Left hindlimb (tissue), 1 donor: ENCODE data around the gene FCHO2.

ENCODE experiments used
- DNase-seq: peaks from one replicate; pipeline ENCODE4 v3.0.0-alpha.2; 2018

Gene FCHO2

DNA sequence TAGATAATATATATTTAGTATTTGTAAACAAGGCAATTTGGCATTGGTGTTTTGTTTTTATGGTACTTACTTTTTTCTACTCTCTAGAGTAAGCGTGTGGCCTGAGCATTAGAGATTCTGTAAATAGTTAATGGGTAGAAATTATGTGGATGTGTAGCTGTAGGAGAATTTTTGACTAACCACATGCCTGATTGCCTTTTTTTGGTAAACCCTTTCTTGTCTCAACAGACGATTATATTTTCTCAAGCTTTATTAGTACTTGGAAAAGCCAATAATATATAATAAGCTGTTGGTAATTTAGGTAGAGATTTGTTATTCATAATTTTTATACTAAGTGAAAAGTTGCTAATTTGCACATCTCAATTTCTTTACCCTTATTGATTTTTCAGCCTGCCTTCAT, 76.8 kb downstream of the FCHO2 start:
- DNase-seq = no peak

DNA sequence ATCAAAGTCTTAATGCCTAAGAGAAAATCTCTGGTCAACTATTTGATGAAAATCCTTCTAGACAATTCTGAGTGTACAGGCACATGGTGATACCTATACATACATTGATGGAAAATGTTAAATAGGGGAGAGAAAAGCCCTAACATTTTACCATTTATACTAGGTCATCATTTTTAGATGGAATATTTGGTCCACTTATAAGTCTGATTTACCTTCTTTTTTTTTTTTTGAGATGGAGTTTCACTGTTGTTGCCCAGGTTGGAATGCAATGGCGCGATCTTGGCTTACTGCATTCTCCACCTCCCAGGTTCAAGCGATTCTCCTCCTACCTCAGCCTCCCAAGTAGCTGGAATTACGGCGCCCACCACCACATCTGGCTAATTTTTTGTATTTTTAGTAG, 81.7 kb downstream of the FCHO2 start:
- DNase-seq = no peak

DNA sequence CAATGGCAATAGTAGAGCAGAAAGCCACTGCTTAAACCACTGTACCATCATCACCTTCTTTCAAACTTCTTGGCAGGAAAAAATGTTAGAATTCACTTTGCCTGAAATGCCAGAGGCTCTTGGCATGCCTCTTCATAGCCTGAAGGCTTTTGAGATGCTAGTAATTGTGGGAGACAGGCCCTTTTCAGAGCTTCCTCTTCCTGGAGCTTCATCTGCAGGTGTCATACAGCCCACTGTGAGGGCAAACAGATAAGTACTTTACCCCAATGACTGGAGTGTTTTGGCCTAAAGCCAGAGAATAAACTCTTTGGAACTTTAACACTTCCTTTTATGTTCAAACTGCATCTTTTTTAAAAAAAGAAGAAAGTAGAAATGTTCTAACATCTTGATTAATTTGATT, 83.2 kb downstream of the FCHO2 start:
- no peak for DNase-seq

DNA sequence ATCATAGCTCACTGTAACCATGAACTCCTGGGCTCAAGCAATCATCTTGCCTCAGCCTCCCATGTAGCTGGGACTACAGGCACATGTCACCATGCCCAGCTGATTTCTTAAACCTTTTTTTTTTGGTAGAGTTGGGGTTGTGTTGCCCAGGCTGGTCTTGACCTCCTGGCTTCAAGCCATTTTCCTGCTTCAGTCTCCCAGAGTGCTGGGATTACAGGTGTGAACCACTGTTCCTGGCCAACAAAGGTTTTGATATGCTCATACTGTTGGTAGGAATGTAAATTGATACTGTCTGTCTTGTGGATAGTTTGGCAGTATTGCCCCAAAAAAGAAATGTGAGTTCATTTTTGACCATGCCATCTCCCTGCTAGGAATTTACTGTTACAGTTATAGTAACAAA, 87.2 kb downstream of the FCHO2 start:
- no peak for DNase-seq

DNA sequence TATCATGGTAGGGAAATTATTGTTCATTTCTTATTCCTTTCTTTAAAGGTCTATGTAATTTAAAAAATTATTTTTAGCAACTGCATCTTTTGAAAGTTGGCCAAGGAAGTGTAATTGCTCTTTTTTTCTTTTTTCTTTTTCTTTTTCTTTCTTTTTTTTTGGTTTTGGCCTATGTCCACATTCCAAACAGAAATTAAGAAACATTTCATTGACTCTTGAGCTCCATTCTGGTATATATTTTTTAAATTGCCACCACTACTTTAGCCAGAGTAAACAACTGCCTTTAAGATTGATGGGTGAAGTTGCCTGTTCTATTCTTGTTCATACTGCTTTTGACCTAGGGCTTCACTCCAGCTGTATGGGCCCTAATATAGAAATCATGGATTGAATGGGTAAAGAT, 88.7 kb downstream of the FCHO2 start:
- no peak for DNase-seq

DNA sequence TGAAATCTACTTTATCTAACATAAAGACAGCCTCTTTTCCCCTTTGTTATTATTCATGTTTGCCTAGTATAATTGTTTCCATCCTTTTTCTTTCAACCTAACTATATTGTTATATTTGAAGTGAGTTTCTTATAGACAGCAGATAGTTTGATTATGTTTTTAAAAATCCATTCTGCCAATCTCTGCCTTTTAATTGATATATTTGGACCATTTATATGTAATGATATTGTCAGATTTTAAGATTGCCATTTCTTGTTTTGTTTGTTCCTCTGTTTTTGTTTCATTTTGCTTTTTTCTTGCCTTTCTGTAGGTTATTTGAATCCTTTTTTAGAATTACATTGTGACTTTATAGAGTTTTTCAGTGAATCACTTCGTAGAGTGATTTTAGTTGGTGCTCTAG, 89.8 kb downstream of the FCHO2 start:
- no peak for DNase-seq

DNA sequence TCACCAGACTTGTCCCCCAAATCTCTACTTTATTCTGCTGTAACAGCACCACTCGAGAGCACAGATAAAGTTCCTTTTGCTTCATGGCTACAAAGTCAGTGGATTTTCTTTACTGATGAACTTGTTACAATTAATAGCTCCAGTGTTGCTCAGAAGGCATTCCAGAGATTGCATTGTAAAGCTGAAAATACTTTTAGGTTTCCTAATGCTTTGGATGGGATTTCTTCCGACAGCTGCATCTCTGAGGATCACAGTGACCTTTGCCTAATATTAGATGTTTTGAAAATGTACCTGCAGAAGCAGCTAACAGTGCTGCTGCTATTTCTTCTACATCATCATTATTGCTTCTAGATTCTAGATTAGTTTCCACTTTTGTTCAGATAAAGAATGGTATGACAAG, 105.8 kb downstream of the FCHO2 start:
- DNase-seq = no peak

DNA sequence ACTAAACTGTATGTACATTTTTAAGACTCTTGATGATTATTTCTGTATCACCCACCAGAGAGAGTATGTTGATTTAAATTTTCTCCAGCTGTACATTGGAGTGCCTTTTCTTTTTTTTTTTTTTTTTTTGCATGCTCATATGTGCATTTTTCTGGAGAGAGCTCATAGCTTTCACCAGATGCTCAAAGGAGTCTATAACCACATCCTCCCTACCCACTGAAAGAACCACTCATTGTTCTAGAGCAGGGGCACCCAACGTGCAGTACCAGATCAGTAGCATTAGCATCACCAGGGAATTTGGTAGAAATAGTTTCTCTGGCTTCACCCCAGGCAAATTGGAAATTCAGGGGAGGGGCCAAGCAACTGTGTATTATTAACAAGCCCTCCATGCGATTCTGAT, 110.6 kb downstream of the FCHO2 start:
- DNase-seq = no peak

DNA sequence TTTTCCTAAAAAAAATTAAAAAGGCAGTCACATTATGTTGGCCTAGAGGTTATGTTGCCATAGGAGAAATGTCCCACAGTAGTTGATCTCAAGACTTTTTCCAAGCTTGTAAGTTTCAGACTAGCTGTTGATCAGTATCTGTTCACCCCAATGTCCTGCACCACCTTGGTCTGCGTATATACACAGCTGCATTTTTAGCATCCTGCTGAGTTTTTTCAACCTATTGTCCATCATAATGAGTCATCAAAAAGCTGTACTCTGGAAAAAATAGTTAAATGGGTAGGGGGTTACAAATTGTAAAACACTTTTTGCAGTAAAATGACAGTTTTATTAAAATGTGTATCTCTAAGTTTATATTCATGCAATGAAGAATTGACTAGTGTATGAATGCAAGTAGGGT, 111.4 kb downstream of the FCHO2 start:
- no peak for DNase-seq

DNA sequence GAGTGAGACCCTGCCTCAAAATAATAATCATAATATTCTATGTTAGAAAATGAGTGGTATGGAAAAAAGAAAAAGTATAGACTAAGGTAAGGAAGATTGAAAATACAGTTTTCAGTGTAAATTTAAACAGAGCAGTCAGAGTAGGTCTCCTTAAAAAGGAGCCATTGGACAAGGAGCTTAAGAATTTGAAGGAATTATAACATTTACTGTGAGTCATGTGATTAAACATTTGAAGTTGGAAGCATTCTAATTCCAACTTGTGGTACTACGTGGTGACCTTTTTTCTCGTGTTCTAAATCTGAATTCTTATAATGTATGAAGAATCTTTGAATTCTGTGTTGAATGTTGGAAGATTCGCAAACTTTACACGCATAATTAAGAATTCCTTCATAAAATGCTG, 125.3 kb downstream of the FCHO2 start:
- no peak for DNase-seq

DNA sequence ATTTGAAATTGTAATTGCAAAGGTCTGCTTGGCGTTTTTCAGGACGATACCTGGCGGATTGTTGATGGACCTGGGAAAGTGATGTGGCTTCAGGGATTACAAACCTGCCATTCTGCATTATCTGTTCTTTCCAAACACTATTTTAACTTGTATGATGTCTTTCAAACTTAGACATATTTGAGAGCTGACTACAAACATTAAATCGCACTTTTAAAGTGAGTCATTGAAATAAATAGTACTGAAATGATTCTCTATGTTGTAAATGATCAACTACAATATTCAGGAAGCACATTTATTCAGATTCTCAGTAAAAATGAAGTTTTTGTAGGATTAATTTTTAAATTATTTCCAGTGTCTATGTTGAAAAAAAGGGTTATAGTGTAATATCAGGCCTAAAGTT, 132.2 kb downstream of the FCHO2 start:
- no peak for DNase-seq

DNA sequence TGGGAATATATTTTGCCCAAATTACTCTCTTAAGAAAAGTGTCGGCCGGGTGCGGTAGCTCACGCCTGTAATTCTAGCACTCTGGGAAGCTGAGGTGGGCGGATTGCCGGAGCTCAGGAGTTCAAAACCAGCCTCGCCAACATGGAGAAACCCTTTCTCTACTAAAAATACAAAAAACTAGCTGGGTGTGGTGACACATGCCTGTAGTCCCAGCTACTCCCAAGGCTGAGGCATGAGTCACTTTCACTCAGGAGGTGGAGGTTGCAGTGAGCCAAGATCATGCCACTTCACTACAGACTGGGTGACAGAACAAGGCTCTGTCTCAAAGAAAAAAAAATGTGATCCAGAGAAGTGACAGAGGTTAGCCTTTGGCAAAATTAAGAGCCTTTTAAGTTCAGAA, 138.1 kb downstream of the FCHO2 start:
- no peak for DNase-seq

DNA sequence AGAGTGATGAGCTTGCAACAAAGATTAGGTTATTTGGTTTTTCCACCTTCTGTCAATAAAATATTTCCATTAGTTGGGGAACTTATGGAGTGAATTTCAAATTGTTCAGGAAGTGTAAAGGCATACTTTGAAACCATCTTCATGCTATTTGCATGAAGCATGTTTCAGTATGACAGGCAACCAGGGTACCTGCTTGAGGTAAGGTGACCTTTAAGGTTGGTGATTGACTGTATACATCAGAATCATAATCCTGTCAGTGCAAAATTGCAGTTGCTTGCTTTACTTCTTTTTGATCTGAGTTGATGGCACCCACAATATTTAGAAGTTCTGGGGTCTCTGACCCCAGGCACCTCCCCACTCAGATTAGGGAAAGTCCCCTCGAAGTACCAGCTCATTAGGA, 138.6 kb downstream of the FCHO2 start:
- no peak for DNase-seq

DNA sequence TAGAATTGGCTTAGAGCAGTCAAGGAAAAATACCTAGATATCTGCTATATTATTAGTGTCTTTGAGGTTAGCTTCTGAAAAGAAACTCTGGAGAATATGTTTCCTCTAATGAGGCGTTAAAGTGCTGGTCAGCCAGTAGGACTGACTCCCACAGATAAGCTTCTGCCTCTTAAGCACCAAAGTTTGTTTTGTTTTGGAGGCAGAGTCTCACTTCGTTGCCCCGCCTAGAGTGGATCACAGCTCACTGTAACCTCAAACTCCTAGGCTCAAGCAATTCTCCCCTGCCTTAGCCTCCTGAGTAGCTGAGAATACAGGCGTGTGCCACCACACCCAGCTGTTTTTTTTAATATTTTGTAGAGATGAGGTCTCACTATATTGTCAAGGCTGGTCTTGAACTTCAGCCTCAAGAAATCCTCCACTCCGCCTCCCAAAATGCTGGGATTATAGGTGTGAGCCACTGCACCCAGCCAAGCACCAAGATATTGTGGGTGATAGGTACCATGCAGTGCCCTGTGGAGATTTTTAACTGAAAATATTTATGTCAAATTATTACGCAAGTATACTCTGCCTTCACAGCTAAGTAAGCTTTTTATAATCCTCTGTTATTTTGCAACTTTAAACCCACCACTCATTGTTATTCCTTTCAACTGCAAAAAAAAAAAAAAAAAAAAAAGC, 139.9 kb downstream of the FCHO2 start:
- DNase-seq = no peak

DNA sequence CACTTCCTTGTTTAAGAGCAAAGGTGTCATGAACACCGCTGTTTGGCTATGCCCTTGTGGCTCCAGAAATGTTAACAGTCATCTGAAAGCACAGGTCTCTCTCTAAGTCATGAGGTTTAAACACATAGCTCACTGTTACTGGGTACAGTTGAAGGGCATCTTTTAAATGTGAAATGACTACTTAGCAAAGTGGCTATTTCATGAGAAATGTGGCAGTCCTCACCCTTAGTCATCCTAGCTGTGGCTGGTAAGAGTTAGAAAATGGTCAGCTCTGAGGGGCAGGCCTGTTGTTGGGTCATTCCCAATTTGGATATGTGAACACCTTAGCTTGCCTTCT, 140.4 kb downstream of the FCHO2 start:
- DNase-seq = no peak

DNA sequence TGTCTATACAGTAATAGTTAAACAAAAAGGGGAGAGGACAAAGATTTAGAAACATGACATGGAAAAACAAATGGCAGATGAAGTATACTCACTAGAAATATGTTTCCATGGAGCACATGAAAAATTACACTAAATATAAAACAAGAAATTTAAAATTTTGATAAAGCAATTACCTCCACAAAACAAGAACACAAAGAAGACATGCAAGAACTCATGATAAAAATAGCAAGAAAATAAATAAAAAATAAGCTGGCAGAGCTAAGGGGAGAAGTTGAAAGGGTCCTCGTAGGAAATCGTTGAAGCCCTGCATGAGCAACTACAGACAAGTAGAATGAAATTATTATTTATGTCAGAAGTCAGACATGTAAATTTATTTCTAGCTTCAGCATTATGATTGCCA, 141.9 kb downstream of the FCHO2 start:
- no peak for DNase-seq

DNA sequence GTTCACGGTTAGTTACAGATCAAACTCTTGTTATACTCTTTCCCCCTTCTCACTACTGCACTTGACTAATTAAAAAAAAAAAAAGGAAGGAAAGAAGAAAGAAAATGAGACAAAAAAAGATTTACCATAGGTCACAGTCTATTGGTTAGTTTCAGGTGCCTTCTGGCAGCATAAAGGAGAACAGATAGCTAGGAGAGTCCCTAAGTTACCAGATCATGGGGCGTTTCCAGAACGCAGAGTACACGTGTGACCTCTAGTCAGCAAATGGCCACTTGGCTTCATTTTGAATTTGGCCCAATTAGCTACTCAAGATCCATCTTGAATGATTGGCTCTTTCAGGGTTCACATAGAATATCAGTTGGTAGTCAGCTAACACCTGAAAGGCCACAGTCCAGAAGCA, 144.3 kb downstream of the FCHO2 start:
- DNase-seq = no peak

DNA sequence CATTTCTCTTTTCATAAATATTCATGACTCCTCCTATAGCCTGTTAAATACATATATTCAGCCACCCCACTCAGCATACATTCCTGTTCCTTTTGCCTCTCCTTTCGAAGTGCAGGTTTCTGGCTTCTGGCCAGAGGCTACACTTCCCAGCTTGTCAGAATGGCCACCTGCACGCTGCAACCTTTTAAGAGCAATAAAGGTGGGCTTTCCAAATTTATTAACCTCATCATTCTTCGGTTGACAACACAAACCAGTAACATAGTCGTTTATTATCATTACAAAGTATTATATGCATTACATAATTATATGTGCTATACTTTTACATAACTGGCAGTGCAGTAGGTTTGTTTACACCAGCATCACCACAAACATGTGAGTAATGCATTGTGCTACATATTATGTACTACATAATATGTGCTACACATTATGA, 148.0 kb downstream of the FCHO2 start:
- DNase-seq = no peak

DNA sequence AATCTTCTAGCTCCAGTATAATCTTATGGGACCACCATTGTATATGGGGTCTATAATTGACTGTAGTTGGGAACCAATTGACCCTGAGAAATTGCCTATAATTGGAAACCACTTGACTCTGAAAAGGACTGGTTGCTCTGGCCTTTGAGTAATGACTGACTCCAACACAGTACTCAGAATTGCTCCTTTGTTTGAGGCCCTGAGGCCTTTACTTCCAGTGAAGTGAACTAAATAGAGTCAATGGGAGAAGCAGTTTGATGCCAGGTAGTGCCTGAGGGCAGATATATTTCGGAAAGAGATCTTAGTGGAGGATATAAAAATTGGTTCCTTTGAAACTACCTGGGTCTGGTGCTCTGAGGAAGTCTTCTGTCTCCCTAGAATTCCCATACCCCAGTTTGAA, 148.5 kb downstream of the FCHO2 start:
- no peak for DNase-seq

DNA sequence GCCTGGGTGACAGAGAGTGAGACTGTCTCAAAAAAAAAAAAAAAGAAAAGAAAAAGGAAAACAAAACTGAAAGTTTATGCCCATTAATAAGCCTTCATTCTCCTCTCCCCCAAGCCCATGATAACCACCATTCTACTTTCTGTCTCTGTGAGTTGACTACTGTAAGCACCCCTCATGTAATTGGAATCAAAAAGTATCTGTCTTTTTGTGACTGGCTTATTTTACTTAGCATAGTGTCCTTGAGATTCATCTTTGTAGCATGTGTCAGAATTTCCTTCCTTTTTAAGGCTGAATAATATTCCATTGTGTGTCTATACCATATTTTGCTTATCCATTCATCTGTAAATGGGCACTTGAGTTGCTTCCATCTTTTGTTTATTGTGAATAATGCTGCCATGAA, 150.5 kb downstream of the FCHO2 start:
- no peak for DNase-seq

DNA sequence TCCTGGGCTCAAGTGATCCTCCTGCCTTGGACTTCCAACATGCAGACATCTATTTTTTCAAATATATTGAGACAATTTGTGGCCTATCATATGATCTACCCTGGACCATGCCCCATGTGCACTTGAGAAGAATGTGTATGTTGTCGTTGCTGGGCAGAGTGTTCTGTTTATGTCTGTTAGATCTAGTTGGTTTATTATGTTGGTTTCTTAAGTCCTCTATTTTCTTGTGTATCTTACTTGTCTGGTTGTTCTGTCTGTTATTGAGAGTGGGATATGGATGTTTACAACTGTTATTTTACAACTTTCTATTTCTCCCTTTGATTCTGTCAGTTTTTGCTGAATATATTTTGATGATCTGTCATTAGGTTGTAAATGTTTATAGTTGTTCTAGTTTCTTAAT, 154.3 kb downstream of the FCHO2 start:
- no peak for DNase-seq

DNA sequence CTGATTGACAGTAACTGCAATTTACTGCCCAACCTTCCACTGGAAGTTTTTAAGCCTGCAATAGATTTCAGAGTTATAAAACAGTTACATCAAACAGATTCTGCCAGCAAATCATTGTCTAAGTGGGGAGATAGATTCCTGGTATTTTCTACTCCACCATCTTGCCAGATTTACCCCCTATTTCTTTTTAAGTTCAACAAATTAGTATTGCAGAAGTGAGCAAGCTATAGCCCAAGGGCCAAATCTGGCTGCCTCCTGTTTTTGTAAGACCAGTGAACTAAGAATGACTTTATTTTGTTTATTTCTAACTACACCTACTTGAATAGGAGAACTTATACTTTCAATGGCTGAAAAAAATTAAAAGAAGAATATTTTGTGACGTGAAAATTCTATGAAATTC, 155.7 kb downstream of the FCHO2 start:
- no peak for DNase-seq

DNA sequence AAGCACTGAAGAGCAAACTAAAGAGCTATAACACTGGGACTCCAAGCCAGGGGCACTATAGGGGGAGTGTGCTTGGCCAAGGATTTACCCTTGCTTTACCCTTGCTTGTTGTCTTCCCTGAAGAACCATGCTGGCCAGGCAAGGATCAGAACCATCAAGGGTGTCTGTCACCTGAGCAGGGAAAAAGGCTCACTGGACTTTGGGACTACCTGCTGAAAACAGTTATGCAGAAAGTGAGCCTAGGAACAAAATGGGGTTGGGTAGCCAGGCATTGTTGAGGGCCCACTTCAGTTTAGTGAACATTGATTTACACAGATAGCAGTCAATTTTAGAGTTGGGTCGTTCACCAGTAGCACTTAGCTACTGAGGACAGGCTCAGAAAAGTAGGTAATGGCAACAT, 156.5 kb downstream of the FCHO2 start:
- no peak for DNase-seq

DNA sequence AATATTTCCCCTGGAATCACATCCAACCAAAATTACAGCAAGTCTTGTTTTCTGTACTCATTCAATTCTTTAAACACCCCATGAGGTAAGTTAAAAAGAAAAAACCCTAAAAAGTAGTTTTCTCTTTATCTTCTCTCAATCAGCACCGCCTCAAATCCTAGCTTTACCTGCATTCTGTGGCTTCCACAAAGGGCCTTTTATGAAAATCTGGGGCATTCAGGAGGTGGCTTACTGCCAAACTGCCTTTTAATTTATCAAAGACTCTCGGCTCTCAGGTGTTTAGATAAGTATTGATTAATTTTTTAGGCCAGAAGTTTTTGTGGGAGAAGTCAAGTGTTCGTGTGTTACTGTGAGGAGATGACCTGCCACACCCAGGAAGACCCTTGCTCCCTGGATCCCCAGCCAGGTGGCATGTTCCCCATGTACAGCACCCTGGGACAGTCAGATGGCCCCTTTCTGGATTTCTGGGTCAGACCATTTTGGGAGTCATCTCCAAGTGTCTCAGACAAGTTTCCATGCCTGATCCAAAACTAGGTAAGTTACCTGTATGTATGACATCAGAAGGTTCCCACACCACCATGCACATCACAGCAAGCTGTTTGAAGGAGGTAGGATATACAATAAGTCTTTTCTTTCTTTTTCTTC, 158.3 kb downstream of the FCHO2 start:
- no peak for DNase-seq

DNA sequence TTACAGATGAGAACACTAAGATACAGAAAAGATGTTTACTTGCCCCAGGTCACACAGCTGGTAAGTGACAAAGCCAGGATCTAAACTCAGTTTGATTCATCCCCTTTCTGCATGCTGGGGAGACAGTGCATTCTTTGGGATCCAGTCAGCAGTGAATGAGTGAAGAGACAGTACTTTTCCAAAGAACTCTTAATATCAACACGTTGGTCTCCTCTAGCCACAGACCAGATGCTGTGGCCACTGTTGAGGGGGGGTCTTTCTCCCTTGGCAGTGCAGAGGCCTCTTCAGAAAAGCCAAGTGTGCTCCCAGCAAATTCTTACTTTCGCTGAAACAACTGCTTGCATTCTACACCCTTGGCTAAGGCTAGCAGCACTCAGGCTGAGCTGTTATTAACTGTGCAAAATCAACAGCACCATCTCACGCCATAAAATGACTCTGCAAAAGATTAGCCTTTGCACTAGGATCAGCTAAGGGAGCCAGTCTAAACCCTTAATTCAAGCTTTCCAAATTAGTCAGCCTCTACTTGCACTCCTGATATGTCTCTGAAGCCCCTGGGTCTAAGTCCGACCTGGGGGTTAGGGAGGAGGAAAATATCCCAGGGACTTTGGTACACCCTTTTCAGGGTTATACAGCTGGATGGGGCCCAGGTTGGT, 159.7 kb downstream of the FCHO2 start:
- DNase-seq = no peak
